Caco-2 (cell line): Measurements from ENCODE around the gene ATCAY. TPM values are rescaled to one million over a fixed set of nuclear protein-coding genes. Genes with fewer than 3 reads are reported as not detected.

Experiments used
- BruUV-seq: library from RNA; stranded (reverse); fragments of 400-500 nt; replicated peaks from 2 replicates; lab custom pipeline; 2021; lab: Mats Ljungman, UMichigan
- CTCF ChIA-PET: fragments of 300-600 bp; sonication (Branson Sonifier 250); formaldehyde crosslinking; loops from one replicate; lab custom pipeline; 2022; ENCODE audit warnings: antibody characterized with exemption; lab: Charles Lee
- POLR2A ChIA-PET: fragments of 300-600 bp; sonication (Branson Sonifier 250); formaldehyde crosslinking; loops from one replicate; lab custom pipeline; 2022; ENCODE audit warnings: antibody characterized with exemption; lab: Charles Lee
- DNase-seq, 2 experiments: peaks; one replicate each; pipeline versions ENCODE4 v3.0.0 to v3.0.0-alpha.2; 2020 to 2022
- H3K27me3 ChIP-seq: replicated peaks from 2 replicates; pipeline ENCODE4 v1.6.0; 2011; ENCODE audit warnings: low read length; ENCODE audit not compliant: control insufficient read depth, insufficient read depth
- H3K36me3 ChIP-seq: 2 replicates; pipeline ENCODE4 v1.5.1; 2011; ENCODE audit warnings: low read length; ENCODE audit not compliant: control insufficient read depth, insufficient read depth
- H3K4me1 ChIP-seq: fragments of 250-450 bp; sonication (Bioruptor Pico); 2 replicates; pipeline ENCODE4 v1.5.1; 2020; ENCODE audit warnings: mild to moderate bottlenecking
- H3K4me3 ChIP-seq: 2 replicates; pipeline ENCODE4 v1.5.1; 2011; ENCODE audit warnings: low read depth, mild to moderate bottlenecking, control low read depth, low read length
- H3K9me3 ChIP-seq: fragments of 250-450 bp; sonication (Bioruptor Pico); 2 replicates; pipeline ENCODE4 v1.5.1; 2020; ENCODE audit warnings: mild to moderate bottlenecking, moderate library complexity
- H3K27ac Mint-ChIP-seq: one replicate; pipeline ENCODE4 v1.8.0; 2022; ENCODE audit warnings: mixed read lengths; ENCODE audit not compliant: unreplicated experiment
- H3K27me3 Mint-ChIP-seq: one replicate; pipeline ENCODE4 v1.8.0; 2022; ENCODE audit warnings: mixed read lengths; ENCODE audit not compliant: insufficient read depth, unreplicated experiment
- H3K36me3 Mint-ChIP-seq: one replicate; pipeline ENCODE4 v1.8.0; 2022; ENCODE audit warnings: mild to moderate bottlenecking, mixed read lengths; ENCODE audit not compliant: insufficient read depth, unreplicated experiment
- H3K4me1 Mint-ChIP-seq: one replicate; pipeline ENCODE4 v1.8.0; 2022; ENCODE audit warnings: low read depth, mixed read lengths; ENCODE audit not compliant: unreplicated experiment
- H3K4me3 Mint-ChIP-seq: one replicate; pipeline ENCODE4 v1.8.0; 2022; ENCODE audit warnings: mild to moderate bottlenecking, moderate library complexity, mixed read lengths; ENCODE audit not compliant: unreplicated experiment
- H3K9me3 Mint-ChIP-seq: one replicate; pipeline ENCODE4 v1.8.0; 2022; ENCODE audit warnings: mixed read lengths; ENCODE audit not compliant: unreplicated experiment
- intact Hi-C: fragments of 100-400 bp; cut with micrococcal nuclease; formaldehyde crosslinking; loops from one replicate; pipeline ENCODE4 v1.10.0; 2022; ENCODE audit not compliant: unreplicated experiment
- total RNA-seq: library from RNA; stranded (reverse); gene quantifications from 2 replicates; pipeline ENCODE4 v1.2.3, GENCODE V29; 2022
- TF ChIP-seq, protein P1 (sequence below), 2 experiments: fragments of 200-600 bp in 1 of 2; IDR thresholded peaks; 1 replicate in 1 of 2; 2 replicates in 1 of 2; pipeline versions ENCODE4 v1.5.1 to v1.8.0; 2011 to 2022; ENCODE audit warnings: antibody characterized with exemption in 1 of 2, control low read depth in 1 of 2, inconsistent platforms in 1 of 2, low read depth in 1 of 2, low read length in 1 of 2, mild to moderate bottlenecking in 1 of 2, moderate library complexity in 1 of 2; ENCODE audit not compliant: insufficient read depth in 1 of 2, severe bottlenecking in 1 of 2, unreplicated experiment in 1 of 2

The ATCAY gene
- total RNA-seq, 1 experiment from 2014 or later: not detected

DNA sequence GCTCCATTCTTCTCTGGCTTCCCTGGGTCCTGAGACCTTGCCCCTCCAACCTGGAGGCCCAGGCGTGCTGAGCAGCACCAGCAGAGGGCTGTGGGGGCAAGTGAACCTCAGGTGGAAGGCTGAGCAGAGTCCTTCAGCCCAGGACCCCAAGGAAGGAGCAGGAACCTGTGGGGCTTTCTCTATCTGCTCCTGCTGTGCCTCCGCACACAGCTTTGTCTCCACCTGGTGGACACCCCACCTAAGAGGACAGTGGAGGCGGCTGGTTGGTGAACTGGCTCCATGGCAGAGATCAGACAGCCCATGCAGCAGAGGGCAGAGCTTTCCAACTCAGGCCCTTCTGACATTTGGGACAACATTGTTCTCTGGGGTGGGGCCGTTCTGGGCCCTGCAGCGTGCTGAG lies 31.4 kb upstream of the ATCAY start:
- H3K36me3 Mint-ChIP-seq: peaks cover 9% of the 10 kb centered on the region
- H3K27ac Mint-ChIP-seq: no peak overlapping the region
- H3K27me3 Mint-ChIP-seq: no peaks in the 10 kb centered on the region
- TF ChIP-seq, protein P1, sequence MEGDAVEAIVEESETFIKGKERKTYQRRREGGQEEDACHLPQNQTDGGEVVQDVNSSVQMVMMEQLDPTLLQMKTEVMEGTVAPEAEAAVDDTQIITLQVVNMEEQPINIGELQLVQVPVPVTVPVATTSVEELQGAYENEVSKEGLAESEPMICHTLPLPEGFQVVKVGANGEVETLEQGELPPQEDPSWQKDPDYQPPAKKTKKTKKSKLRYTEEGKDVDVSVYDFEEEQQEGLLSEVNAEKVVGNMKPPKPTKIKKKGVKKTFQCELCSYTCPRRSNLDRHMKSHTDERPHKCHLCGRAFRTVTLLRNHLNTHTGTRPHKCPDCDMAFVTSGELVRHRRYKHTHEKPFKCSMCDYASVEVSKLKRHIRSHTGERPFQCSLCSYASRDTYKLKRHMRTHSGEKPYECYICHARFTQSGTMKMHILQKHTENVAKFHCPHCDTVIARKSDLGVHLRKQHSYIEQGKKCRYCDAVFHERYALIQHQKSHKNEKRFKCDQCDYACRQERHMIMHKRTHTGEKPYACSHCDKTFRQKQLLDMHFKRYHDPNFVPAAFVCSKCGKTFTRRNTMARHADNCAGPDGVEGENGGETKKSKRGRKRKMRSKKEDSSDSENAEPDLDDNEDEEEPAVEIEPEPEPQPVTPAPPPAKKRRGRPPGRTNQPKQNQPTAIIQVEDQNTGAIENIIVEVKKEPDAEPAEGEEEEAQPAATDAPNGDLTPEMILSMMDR (IDR thresholded peaks at IDR 0.05; ENCODE audit: insufficient read depth in 1 of 2, low read depth in 1 of 2, low read length in 1 of 2, severe bottlenecking in 1 of 2, unreplicated experiment in 1 of 2): peak; percentile 20 to 48
- H3K4me1 Mint-ChIP-seq: no peaks in the 10 kb centered on the region
- intact Hi-C loops: no loop called here
- no TSS peak for BruUV-seq
- H3K27me3 ChIP-seq: no peaks in the 10 kb centered on the region
- H3K4me1 ChIP-seq: no peaks in the 10 kb centered on the region
- ChIA-PET POLR2A (no interaction called here), CTCF (interaction anchor here (0.6 kb wide), 2 partner anchors 65 to 241 kb away, joined by 3 to 7 read pairs; no protein-coding TSS in a partner anchor)
- peak; percentile 46 for DNase-seq
- no peak overlapping the region for H3K4me3 ChIP-seq
- no peak overlapping the region for H3K4me3 Mint-ChIP-seq
- H3K9me3 Mint-ChIP-seq: peaks cover 11% of the 10 kb centered on the region
- peaks cover 4% of the 10 kb centered on the region for H3K9me3 ChIP-seq
- H3K36me3 ChIP-seq: no peaks in the 10 kb centered on the region

DNA sequence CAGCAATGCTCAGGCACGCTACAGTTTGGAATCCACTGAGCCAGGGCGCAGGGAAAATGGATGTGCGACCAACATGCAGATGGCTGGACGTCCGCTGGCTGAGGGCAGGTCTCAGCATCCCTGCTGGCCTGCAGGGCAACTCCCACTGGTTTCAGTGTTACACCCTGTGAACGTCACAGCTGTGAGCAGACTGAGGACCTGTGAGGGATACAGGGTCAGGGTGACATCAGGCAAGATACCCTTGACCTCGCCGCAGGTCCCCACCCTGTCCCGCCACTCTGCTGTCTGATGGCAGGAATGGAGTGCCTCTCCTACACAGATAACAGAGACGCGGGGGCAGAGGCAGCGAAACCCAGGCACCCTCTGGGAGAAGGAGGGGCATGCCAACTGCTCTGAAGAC lies 30.7 kb upstream of the ATCAY start:
- DNase-seq: no peak
- intact Hi-C loops: no loop called here
- POLR2A ChIA-PET: no interaction called here
- Histone ChIP-seq H3K36me3 (no peaks in the 10 kb centered on the region), H3K9me3 (peaks cover 4% of the 10 kb centered on the region), H3K4me1 (no peaks in the 10 kb centered on the region), H3K4me3 (no peak overlapping the region), H3K27me3 (no peaks in the 10 kb centered on the region)
- peaks cover 11% of the 10 kb centered on the region for H3K9me3 Mint-ChIP-seq
- H3K36me3 Mint-ChIP-seq: peaks cover 9% of the 10 kb centered on the region
- no peak overlapping the region for H3K4me3 Mint-ChIP-seq
- CTCF ChIA-PET: interaction anchor here (0.6 kb wide), 2 partner anchors 64 to 240 kb away, joined by 3 to 7 read pairs; no protein-coding TSS in a partner anchor
- TF ChIP-seq, protein P1 (IDR thresholded peaks at IDR 0.05; ENCODE audit: insufficient read depth in 1 of 2, low read depth in 1 of 2, low read length in 1 of 2, severe bottlenecking in 1 of 2, unreplicated experiment in 1 of 2): no peak
- no peaks in the 10 kb centered on the region for H3K4me1 Mint-ChIP-seq
- BruUV-seq: no TSS peak
- H3K27ac Mint-ChIP-seq: no peak overlapping the region
- no peaks in the 10 kb centered on the region for H3K27me3 Mint-ChIP-seq

DNA sequence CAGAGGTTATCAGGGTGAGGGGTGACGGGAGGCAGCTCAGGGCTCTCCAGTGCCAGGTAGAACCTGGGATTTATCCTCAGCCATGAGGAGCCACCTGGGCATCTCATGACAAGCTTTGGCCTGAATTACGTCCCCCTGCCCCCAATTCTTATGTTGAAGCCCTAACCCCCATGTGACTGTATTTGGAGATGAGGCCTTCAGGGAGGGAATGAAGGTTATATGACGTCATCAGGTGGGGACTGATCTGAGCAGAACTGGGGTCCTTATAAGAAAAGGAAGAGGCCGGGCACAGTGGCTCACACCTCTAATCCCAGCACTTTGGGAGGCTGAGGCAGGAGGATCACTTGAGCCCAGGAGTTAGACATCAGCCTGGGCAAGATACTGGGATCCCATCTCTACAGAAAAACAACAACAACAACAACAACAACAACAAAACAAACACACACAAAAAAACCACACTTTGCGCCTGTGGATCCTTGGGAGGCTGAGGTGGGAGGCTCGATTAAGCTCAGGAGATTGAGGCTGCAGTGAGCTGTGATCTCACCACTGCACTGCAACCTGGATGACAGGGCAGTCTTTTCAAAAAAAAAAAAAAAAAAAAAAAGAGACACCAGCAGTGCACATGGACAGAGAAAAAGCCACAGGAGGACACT lies 30.0 kb upstream of the ATCAY start:
- Mint-ChIP-seq H3K9me3 (peaks cover 11% of the 10 kb centered on the region), H3K4me1 (no peaks in the 10 kb centered on the region)

More for the DNA sequence above, 30.0 kb upstream of the ATCAY start:
- BruUV-seq: no TSS peak
- TF ChIP-seq, protein P1 (IDR thresholded peaks at IDR 0.05; ENCODE audit: insufficient read depth in 1 of 2, low read depth in 1 of 2, low read length in 1 of 2, severe bottlenecking in 1 of 2, unreplicated experiment in 1 of 2): no peak
- no peak for DNase-seq
- intact Hi-C loops: no loop called here
- no peaks in the 10 kb centered on the region for H3K4me1 ChIP-seq
- Mint-ChIP-seq H3K4me3 (no peak overlapping the region), H3K36me3 (peaks cover 9% of the 10 kb centered on the region), H3K27me3 (no peaks in the 10 kb centered on the region), H3K27ac (no peak overlapping the region)
- POLR2A ChIA-PET: no interaction called here
- no peak overlapping the region for H3K4me3 ChIP-seq
- H3K27me3 ChIP-seq: no peaks in the 10 kb centered on the region
- H3K9me3 ChIP-seq: peaks cover 4% of the 10 kb centered on the region
- H3K36me3 ChIP-seq: no peaks in the 10 kb centered on the region
- CTCF ChIA-PET: no interaction called here
